ENCODE results near the gene CNTN4.

DNA sequence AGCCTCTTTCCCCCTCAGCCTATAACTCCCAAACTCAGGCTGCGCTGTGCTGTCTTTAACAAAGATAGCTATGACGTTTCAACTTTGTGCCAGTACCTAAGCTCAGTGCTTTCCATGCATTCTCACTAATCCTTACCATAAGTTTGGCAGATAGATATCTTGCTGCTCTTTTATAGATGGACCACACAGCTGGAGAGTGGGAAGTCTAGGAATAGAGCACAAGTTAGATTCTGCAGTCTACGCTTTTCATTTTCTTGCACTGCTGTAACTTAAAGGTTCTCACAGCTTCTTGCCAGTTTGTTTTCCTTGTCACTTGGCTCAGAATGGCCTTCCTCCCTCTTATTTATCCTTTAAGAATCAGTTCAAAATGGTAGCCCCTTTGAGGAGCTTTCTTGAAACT lies 468.8 kb downstream of the CNTN4 start:
- TF ChIP-seq EZH2 (IDR thresholded peaks at IDR 0.05), result no peak
- TF ChIP-seq POLR2AphosphoS5 (IDR thresholded peaks at IDR 0.05; ENCODE audit: borderline replicate concordance, low read depth, low read length), result no peak
- no peak for TF ChIP-seq FOXP2 (optimal IDR thresholded peaks at IDR 0.05; ENCODE audit: control extremely low read depth, extremely low read length, insufficient read depth)

Measured in SK-N-MC (cell line).